22Rv1 (cell line): ENCODE measurements around the gene PADI6.

ENCODE experiments used
- H3K27ac ChIP-seq: fragments of 450-650 bp; 2 replicates; pipeline ENCODE4 v1.5.1; 2017
- ZFX ChIP-seq: fragments of 450-650 bp; IDR thresholded peaks from 2 replicates; pipeline ENCODE4 v1.6.1; 2017; ENCODE audit warnings: antibody characterized with exemption, borderline replicate concordance
- TF ChIP-seq, protein P1 (sequence below): fragments of 450-650 bp; IDR thresholded peaks from 2 replicates; pipeline ENCODE4 v1.5.1; 2017; ENCODE audit warnings: mild to moderate bottlenecking

PADI6 gene

DNA sequence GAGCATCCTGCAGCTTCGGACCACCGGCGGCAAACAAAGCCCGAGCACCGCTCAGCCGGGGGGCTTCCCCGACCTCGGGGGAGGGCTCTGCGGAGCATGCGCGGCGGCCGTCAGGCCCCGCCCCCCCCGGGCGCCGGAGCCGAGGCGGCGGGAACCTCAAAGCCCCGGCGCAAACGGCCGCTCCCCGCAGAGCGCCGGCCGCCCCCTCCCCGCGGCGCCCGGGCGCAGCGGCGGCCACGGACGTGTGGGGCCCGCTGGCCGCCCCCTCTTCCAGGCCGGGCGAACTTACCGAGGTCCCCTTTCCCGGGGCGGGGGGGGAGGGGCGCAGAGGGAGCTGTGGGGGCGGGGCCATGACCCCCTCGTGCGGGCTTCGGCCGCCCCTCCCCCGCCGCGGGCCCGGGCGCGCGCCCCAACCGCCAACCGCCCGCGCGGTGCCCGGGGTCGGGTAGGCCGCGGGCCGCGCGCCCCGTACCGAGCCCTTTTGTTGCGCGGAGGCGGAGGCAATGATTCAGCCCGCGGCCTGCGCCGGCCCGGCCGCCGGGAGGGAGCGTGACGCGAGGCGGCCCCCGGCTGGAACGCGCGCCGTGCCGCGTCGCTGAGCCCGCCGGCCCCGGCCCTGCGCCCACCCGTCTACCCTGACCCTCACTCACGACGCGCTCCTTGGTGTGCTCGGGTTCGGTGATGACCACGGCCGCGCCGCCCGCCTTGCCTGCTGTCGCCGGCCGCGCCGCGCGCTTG is 65.8 kb downstream of the PADI6 start:
- H3K27ac ChIP-seq, result peak overlapping the region; percentile 92
- no peak for TF ChIP-seq ZFX
- TF ChIP-seq, protein P1, sequence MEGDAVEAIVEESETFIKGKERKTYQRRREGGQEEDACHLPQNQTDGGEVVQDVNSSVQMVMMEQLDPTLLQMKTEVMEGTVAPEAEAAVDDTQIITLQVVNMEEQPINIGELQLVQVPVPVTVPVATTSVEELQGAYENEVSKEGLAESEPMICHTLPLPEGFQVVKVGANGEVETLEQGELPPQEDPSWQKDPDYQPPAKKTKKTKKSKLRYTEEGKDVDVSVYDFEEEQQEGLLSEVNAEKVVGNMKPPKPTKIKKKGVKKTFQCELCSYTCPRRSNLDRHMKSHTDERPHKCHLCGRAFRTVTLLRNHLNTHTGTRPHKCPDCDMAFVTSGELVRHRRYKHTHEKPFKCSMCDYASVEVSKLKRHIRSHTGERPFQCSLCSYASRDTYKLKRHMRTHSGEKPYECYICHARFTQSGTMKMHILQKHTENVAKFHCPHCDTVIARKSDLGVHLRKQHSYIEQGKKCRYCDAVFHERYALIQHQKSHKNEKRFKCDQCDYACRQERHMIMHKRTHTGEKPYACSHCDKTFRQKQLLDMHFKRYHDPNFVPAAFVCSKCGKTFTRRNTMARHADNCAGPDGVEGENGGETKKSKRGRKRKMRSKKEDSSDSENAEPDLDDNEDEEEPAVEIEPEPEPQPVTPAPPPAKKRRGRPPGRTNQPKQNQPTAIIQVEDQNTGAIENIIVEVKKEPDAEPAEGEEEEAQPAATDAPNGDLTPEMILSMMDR, result no peak

- no peak for TF ChIP-seq ZFX
- TF ChIP-seq, protein P1, result no peak
Observed at GRCh38 chr1:17438318-17439249, 66.6 kb downstream of the PADI6 start.

GRCh38 chr1:17439250-17440073 is 67.5 kb downstream of the PADI6 start, which contains the start of gene RCC2:
Gene RCC2, minus strand, starts transcription at chr1:17439677. Its CDS starts 1,163 bp downstream, at chr1:17438514.
- TF ChIP-seq, protein P1, result peak; percentile 78
- TF ChIP-seq ZFX, result no peak
- peak within 1 kb of the TSS; percentile 92 for H3K27ac ChIP-seq

More at GRCh38 chr1:17438318-17439249, 66.6 kb downstream of the PADI6 start:
- peak overlapping the region; percentile 92 for H3K27ac ChIP-seq

GRCh38 chr1:17440074-17440826 is 68.3 kb downstream of the PADI6 start:
- TF ChIP-seq, protein P1, result no peak
- TF ChIP-seq ZFX, result no peak
- peak overlapping the region; percentile 92 for H3K27ac ChIP-seq

DNA sequence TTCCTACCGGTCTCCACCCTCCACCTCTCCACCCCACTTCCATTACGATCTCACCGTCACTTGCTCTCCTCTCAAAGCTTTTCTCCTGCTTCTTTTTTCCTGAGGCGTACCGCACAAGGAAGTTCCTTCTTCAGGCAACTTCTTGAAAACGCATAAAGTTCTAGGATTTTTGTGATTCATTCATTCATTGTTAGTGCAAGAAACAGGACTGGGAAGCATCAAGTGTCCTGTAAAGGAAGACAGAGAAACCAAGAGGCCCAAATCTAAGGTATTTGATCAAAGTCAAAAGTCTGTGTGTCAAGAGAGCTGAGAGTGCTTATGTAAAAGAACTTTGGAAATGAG is 68.8 kb downstream of the PADI6 start:
- H3K27ac ChIP-seq, result peak overlapping the region; percentile 92
- no peak for TF ChIP-seq ZFX
- TF ChIP-seq, protein P1, result no peak

GRCh38 chr1:17441265-17441992 is 69.4 kb downstream of the PADI6 start:
- H3K27ac ChIP-seq, result peak overlapping the region; percentile 92
- TF ChIP-seq, protein P1, result no peak
- TF ChIP-seq ZFX, result no peak
